NCI-H2107 (cell line): ENCODE data around the gene FDX1.

Experiments used
- DNase-seq: peaks from one replicate; lab custom pipeline; 2025; lab: John Stamatoyannopoulos, UW

FDX1 gene

DNA sequence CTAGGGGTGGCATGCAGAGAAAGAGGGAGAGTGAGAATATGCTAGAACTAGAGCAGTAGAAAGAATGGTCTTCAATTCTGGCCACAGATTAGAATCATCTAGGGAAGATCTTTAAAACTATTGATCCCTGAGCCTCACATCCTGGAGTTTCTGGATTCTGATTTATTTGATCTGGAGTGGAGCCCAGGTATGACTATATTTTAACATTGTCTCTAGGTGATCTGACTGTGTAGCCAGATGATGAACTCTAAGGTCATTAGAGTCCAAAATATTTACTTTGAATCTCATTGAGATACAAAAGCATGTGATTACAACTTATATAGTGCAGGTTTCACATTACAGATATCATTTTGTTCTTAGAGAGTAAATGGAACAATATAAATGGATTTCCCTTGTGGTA, 79.7 kb downstream of the FDX1 start:
- no peak for DNase-seq

DNA sequence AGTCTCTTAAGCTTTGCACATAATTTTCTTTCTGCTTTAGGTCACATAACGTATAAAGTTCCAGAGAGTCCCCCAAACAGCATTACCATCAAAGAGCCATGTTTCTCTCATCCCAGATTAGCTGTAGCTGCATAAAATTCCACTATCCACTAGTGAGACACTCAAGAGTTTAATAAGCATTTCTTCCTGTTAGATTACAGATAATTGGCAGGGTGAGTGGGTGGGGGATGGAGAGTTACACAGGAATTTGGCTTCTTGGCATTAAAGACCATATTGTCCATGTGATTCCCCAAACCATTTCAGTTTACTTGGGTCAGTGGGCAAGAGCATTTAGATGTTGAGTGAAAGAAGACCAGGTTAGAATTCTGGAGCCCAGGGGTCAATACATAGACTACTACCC, 82.3 kb downstream of the FDX1 start:
- no peak for DNase-seq

GRCh38 chr11:110513259-110513801, 83.6 kb downstream of the FDX1 start:
- no peak for DNase-seq

DNA sequence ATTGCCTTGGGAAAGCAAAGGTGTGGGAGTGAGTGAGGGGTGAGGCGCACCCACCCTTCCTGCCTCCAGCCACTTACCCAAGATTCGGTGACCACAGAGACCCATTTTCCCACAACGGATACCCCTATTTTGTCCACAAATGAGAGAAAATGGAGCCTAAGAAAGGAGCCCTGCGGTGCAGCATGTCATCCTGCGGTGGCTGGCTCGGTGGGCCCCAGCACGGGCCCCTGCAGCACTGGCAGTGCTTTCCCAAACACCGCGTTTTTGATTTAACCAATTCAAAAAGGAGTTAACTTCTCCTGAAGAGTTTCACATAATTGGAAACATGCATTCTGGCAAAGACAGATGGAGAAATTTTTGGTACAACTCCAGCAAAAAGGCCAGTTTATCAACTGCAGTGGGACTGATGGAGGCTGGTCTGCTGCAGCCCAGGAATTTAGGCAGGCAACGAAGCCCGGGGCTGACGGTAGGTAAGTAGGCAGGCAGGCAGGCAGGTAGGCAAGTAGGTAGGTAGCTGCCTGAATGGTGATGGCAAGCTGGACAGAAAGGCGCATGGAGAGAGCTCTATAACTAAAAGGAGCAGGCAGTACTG, 84.2 kb downstream of the FDX1 start:
- DNase-seq, result no peak
